ENCODE measurements around the gene HSFX3. TPM values are rescaled to one million over a fixed set of nuclear protein-coding genes. Genes with fewer than 3 reads are reported as not detected.
"Not testable (repeated sequence)": the region's sequence is repeated elsewhere in the genome, so short reads cannot be mapped to it uniquely, and the experiment has no call there.

Gene HSFX3
- total RNA-seq, 4 donors from 2014 or later = not detected

- H3K27ac ChIP-seq = no peak overlapping the region
- intact Hi-C loops (cut with DNase I) = no loop called here
- no peaks in the 10 kb centered on the region for H3K27me3 ChIP-seq
- no peak for DNase-seq
- no peaks in the 10 kb centered on the region for H3K9me3 ChIP-seq
- H3K36me3 ChIP-seq = no peaks in the 10 kb centered on the region
- WGBS, 2 donors = 99 to 100% methylated on average over 3 to 4 of the region's 4 CpGs
- peaks cover 0 to 3% of the 10 kb centered on the region in 2 donors for H3K4me1 ChIP-seq
- H3K4me3 ChIP-seq (replicated peaks in 1 of 3) = no peak overlapping the region
- TF ChIP-seq POLR2A (IDR thresholded peaks at IDR 0.05) = no peak
- no peak for TF ChIP-seq CTCF (IDR thresholded peaks at IDR 0.05)
Observed at GRCh38 chrX:149563359-149563758, 13.6 kb upstream of the HSFX3 start.

- H3K27me3 ChIP-seq; H3K9me3 ChIP-seq; H3K27ac ChIP-seq; DNase-seq; H3K4me1 ChIP-seq; H3K36me3 ChIP-seq; H3K4me3 ChIP-seq (replicated peaks in 1 of 3); intact Hi-C loops (cut with DNase I): not testable (repeated sequence)
- no CpG with 5 or more reads among the region's 4 CpGs for WGBS, 2 donors
Observed at GRCh38 chrX:149555251-149555650, 5.5 kb upstream of the HSFX3 start.

- H3K27ac ChIP-seq; DNase-seq; intact Hi-C loops (cut with DNase I); H3K9me3 ChIP-seq; H3K27me3 ChIP-seq; H3K36me3 ChIP-seq; H3K4me3 ChIP-seq (replicated peaks in 1 of 3); H3K4me1 ChIP-seq: not testable (repeated sequence)
- no CpG with 5 or more reads among the region's 6 CpGs for WGBS, 2 donors
Observed at GRCh38 chrX:149551939-149552248, 2.2 kb upstream of the HSFX3 start.

GRCh38 chrX:149551245-149551938 lies 1.7 kb upstream of the HSFX3 start:
- H3K27ac ChIP-seq; H3K4me1 ChIP-seq; DNase-seq; H3K4me3 ChIP-seq (replicated peaks in 1 of 3); H3K36me3 ChIP-seq; H3K9me3 ChIP-seq; H3K27me3 ChIP-seq; intact Hi-C loops (cut with DNase I): not testable (repeated sequence)
- no CpG with 5 or more reads among the region's 4 CpGs for WGBS, 2 donors

GRCh38 chrX:149550454-149550853 lies 730 bp upstream of the HSFX3 start:
- H3K9me3 ChIP-seq; H3K4me1 ChIP-seq; H3K27me3 ChIP-seq; DNase-seq; intact Hi-C loops (cut with DNase I); H3K36me3 ChIP-seq; H3K27ac ChIP-seq; H3K4me3 ChIP-seq (replicated peaks in 1 of 3): not testable (repeated sequence)
- WGBS, 2 donors = 89 to 100% methylated on average over 1 of the region's 1 CpG

- H3K27me3 ChIP-seq; H3K9me3 ChIP-seq; DNase-seq; intact Hi-C loops (cut with DNase I); H3K27ac ChIP-seq; H3K4me3 ChIP-seq (replicated peaks in 1 of 3); H3K36me3 ChIP-seq; H3K4me1 ChIP-seq: not testable (repeated sequence)
- WGBS, 2 donors = no CpG with 5 or more reads among the region's 3 CpGs
Observed at GRCh38 chrX:149547782-149548181, 1.9 kb downstream of the HSFX3 start.

GRCh38 chrX:149546962-149547361 lies 2.8 kb downstream of the HSFX3 start:
- H3K36me3 ChIP-seq; H3K4me1 ChIP-seq; H3K27me3 ChIP-seq; H3K27ac ChIP-seq; H3K9me3 ChIP-seq; H3K4me3 ChIP-seq (replicated peaks in 1 of 3); intact Hi-C loops (cut with DNase I); DNase-seq: not testable (repeated sequence)
- WGBS, 2 donors = 83% methylated on average over 1 of the region's 1 CpG; no CpG with 5 or more reads in 1 of the 2 donors

- H3K4me1 ChIP-seq; H3K27ac ChIP-seq; H3K27me3 ChIP-seq; H3K4me3 ChIP-seq (replicated peaks in 1 of 3); H3K36me3 ChIP-seq; H3K9me3 ChIP-seq; DNase-seq; intact Hi-C loops (cut with DNase I): not testable (repeated sequence)
- WGBS, 2 donors = 82 to 93% methylated on average over 5 to 10 of the region's 29 CpGs
Observed at GRCh38 chrX:149545545-149546543, 3.9 kb downstream of the HSFX3 start.
